ENCODE measurements around the gene LAGE3. TPM values are rescaled to one million over a fixed set of nuclear protein-coding genes. Genes with fewer than 3 reads are reported as not detected.

Gene LAGE3
- total and polyA plus RNA-seq, 4 donors: 10.3 to 32.0 (median 23.9) TPM

GRCh38 chrX:154464806-154465365 lies 14.2 kb downstream of the LAGE3 start:
- peaks cover 0 to 6% (median 0%) of the 10 kb centered on the region in 5 donors for H3K4me1 ChIP-seq (ENCODE audit: control insufficient read depth in 5 of 5, insufficient read depth in 5 of 5, low read length in 5 of 5)
- WGBS, 2 donors: 94 to 98% methylated on average over 19 to 28 of the region's 28 CpGs
- H3K27ac ChIP-seq (ENCODE audit: low read depth in 1 of 2, low read length in 1 of 2): no peak overlapping the region
- peaks cover 0 to 7% (median 0%) of the 10 kb centered on the region in 4 donors for H3K9me3 ChIP-seq (ENCODE audit: control insufficient read depth in 4 of 4, insufficient read depth in 3 of 4, low read length in 3 of 4)
- TF ChIP-seq, protein P1, sequence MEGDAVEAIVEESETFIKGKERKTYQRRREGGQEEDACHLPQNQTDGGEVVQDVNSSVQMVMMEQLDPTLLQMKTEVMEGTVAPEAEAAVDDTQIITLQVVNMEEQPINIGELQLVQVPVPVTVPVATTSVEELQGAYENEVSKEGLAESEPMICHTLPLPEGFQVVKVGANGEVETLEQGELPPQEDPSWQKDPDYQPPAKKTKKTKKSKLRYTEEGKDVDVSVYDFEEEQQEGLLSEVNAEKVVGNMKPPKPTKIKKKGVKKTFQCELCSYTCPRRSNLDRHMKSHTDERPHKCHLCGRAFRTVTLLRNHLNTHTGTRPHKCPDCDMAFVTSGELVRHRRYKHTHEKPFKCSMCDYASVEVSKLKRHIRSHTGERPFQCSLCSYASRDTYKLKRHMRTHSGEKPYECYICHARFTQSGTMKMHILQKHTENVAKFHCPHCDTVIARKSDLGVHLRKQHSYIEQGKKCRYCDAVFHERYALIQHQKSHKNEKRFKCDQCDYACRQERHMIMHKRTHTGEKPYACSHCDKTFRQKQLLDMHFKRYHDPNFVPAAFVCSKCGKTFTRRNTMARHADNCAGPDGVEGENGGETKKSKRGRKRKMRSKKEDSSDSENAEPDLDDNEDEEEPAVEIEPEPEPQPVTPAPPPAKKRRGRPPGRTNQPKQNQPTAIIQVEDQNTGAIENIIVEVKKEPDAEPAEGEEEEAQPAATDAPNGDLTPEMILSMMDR (IDR thresholded peaks at IDR 0.05; ENCODE audit: control extremely low read depth, extremely low read depth): no peak
- H3K4me3 ChIP-seq: no peak overlapping the region
- ATAC-seq (ENCODE audit: insufficient read depth, low FRiP score) (no peak), DNase-seq (no peak)
- H3K9ac ChIP-seq (ENCODE audit: insufficient read depth in 1 of 2, low read length in 2 of 2): no peak overlapping the region
- H3K36me3 ChIP-seq (ENCODE audit: control insufficient read depth in 4 of 4, insufficient read depth in 4 of 4, low read length in 4 of 4): peaks cover 2 to 29% (median 7%) of the 10 kb centered on the region in 4 donors
- no peaks in the 10 kb centered on the region for H3K27me3 ChIP-seq (ENCODE audit: control insufficient read depth in 3 of 3, insufficient read depth in 3 of 3, low read length in 2 of 3)

DNA sequence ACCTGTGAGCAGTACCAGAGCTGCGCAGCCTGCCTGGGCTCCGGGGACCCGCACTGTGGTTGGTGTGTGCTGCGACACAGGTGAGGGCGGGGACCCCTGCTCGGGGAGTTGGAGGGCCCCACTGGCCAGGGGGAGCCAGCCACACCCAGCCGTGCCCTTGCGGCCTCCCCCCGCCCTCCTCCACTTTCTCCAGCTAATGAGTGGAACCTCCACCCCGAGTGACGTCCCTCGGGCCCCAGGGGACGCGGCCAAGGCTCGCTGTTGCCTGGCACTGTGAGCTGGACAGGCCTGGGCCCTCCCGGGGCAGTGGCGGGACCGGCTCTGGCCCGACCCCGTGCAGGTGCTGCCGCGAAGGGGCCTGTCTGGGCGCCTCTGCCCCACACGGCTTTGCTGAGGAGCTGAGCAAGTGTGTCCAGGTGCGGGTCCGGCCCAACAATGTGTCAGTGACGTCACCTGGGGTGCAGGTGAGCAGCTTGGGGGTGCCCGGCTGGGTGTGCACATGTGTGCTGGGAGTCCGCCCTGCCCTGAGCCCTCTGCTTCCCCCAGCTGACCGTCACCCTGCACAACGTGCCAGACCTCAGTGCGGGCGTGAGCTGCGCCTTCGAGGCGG lies 15.4 kb downstream of the LAGE3 start:
- ATAC-seq (ENCODE audit: insufficient read depth, low FRiP score) (no peak), DNase-seq (no peak)
- Histone ChIP-seq H3K27me3 (ENCODE audit: control insufficient read depth in 3 of 3, insufficient read depth in 3 of 3, low read length in 2 of 3) (no peaks in the 10 kb centered on the region), H3K4me1 (ENCODE audit: control insufficient read depth in 5 of 5, insufficient read depth in 5 of 5, low read length in 5 of 5) (peaks cover 0 to 10% (median 0%) of the 10 kb centered on the region in 5 donors), H3K36me3 (ENCODE audit: control insufficient read depth in 4 of 4, insufficient read depth in 4 of 4, low read length in 4 of 4) (peaks cover 2 to 23% (median 6%) of the 10 kb centered on the region in 4 donors), H3K9ac (ENCODE audit: insufficient read depth in 1 of 2, low read length in 2 of 2) (no peak overlapping the region), H3K9me3 (ENCODE audit: control insufficient read depth in 4 of 4, insufficient read depth in 3 of 4, low read length in 3 of 4) (peaks cover 0 to 5% (median 0%) of the 10 kb centered on the region in 4 donors), H3K27ac (ENCODE audit: low read depth in 1 of 2, low read length in 1 of 2) (no peak overlapping the region), H3K4me3 (no peak overlapping the region)
- TF ChIP-seq, protein P1 (IDR thresholded peaks at IDR 0.05; ENCODE audit: control extremely low read depth, extremely low read depth): no peak
- 90 to 91% methylated on average over 12 to 36 of the region's 36 CpGs for WGBS, 2 donors

GRCh38 chrX:154462396-154462795 lies 16.7 kb downstream of the LAGE3 start:
- TF ChIP-seq, protein P1 (IDR thresholded peaks at IDR 0.05; ENCODE audit: control extremely low read depth, extremely low read depth): no peak
- Histone ChIP-seq H3K36me3 (ENCODE audit: control insufficient read depth in 4 of 4, insufficient read depth in 4 of 4, low read length in 4 of 4) (peaks cover 2 to 12% (median 6%) of the 10 kb centered on the region in 4 donors), H3K9ac (ENCODE audit: insufficient read depth in 1 of 2, low read length in 2 of 2) (no peak overlapping the region), H3K4me3 (no peak overlapping the region), H3K9me3 (ENCODE audit: control insufficient read depth in 4 of 4, insufficient read depth in 3 of 4, low read length in 3 of 4) (no peaks in the 10 kb centered on the region), H3K4me1 (ENCODE audit: control insufficient read depth in 5 of 5, insufficient read depth in 5 of 5, low read length in 5 of 5) (peaks cover 0 to 10% (median 0%) of the 10 kb centered on the region in 5 donors), H3K27me3 (ENCODE audit: control insufficient read depth in 3 of 3, insufficient read depth in 3 of 3, low read length in 2 of 3) (no peaks in the 10 kb centered on the region), H3K27ac (ENCODE audit: low read depth in 1 of 2, low read length in 1 of 2) (no peak overlapping the region)
- 86 to 88% methylated on average over 1 to 8 of the region's 8 CpGs for WGBS, 2 donors
- ATAC-seq (ENCODE audit: insufficient read depth, low FRiP score) (no peak), DNase-seq (no peak)

Measured in lung (tissue), 12 donors.